Neural cell (in vitro differentiated cells): Measurements from ENCODE around the gene CYP11A1. TPM values are rescaled to one million over a fixed set of nuclear protein-coding genes. Genes with fewer than 3 reads are reported as not detected.

ENCODE experiments used
- H2AFZ ChIP-seq: fragments of 200-600, 300-800 bp; sonication (generic), shearing (Covaris generic); 2 replicates; pipeline ENCODE4 v1.6.0; 2014; ENCODE audit warnings: low read depth, mild to moderate bottlenecking, antibody characterized with exemption, low read length, moderate library complexity
- H3F3A ChIP-seq: fragments of 200-600 bp; shearing (Covaris generic); 2 replicates; pipeline ENCODE4 v1.6.1; 2016; ENCODE audit warnings: mild to moderate bottlenecking, moderate library complexity, mixed read lengths, antibody characterized with exemption, low read length; ENCODE audit not compliant: insufficient read depth, poor library complexity, severe bottlenecking
- H3K27ac ChIP-seq: fragments of 200-600, 300-800 bp; sonication (generic), shearing (Covaris generic); 2 replicates; pipeline ENCODE4 v1.5.1; 2014; ENCODE audit warnings: mild to moderate bottlenecking, low read length, moderate library complexity
- H3K27me3 ChIP-seq: fragments of 300-800, 200-600 bp; sonication (generic), shearing (Covaris generic); 2 replicates; pipeline ENCODE4 v1.6.0; 2014; ENCODE audit warnings: mild to moderate bottlenecking, low read depth, low read length, moderate library complexity; ENCODE audit not compliant: insufficient read depth
- H3K36me3 ChIP-seq: fragments of 300-800, 200-600 bp; sonication (generic), shearing (Covaris generic); 2 replicates; pipeline ENCODE4 v1.5.1; 2014; ENCODE audit warnings: mild to moderate bottlenecking, antibody characterized with exemption, low read length, moderate library complexity; ENCODE audit not compliant: insufficient read depth
- H3K4me2 ChIP-seq: fragments of 300-800, 200-600 bp; sonication (generic), shearing (Covaris generic); 2 replicates; pipeline ENCODE4 v1.6.0; 2014; ENCODE audit warnings: mild to moderate bottlenecking, low read length
- H3K4me3 ChIP-seq: fragments of 300-800, 200-600 bp; sonication (generic), shearing (Covaris generic); 2 replicates; pipeline ENCODE4 v1.5.1; 2014; ENCODE audit warnings: mild to moderate bottlenecking, low read length, moderate library complexity
- H3K79me2 ChIP-seq: fragments of 200-600 bp; shearing (Covaris generic); replicated peaks from 2 replicates; pipeline ENCODE4 v1.6.0; 2014; ENCODE audit warnings: mild to moderate bottlenecking, low read length, moderate library complexity; ENCODE audit not compliant: insufficient read depth
- H3K9ac ChIP-seq: fragments of 300-800, 200-600 bp; sonication (generic), shearing (Covaris generic); 2 replicates; pipeline ENCODE4 v1.6.1; 2016; ENCODE audit warnings: mild to moderate bottlenecking, low read length, mixed read lengths
- H3K9me2 ChIP-seq: fragments of 200-600 bp; shearing (Covaris generic); 2 replicates; pipeline ENCODE4 v1.6.1; 2016; ENCODE audit warnings: mild to moderate bottlenecking, low read length, mixed read lengths; ENCODE audit not compliant: insufficient read depth
- H3K9me3 ChIP-seq: fragments of 200-600, 300-800 bp; sonication (generic), shearing (Covaris generic); 2 replicates; pipeline ENCODE4 v1.6.1; 2016; ENCODE audit warnings: mild to moderate bottlenecking, mixed run types, low read length, moderate library complexity, mixed read lengths
- H4K20me1 ChIP-seq: fragments of 200-600 bp; shearing (Covaris generic); 2 replicates; pipeline ENCODE4 v1.6.1; 2016; ENCODE audit warnings: mild to moderate bottlenecking, mixed run types; ENCODE audit not compliant: insufficient read depth
- CTCF ChIP-seq: fragments of 450-650 bp; IDR thresholded peaks from 2 replicates; pipeline ENCODE4 v1.5.1; 2014; ENCODE audit warnings: antibody characterized with exemption, mild to moderate bottlenecking, moderate library complexity; ENCODE audit not compliant: poor library complexity, severe bottlenecking
- EP300 ChIP-seq: fragments of 450-650 bp; conservative IDR thresholded peaks from 2 replicates; pipeline ENCODE4 v1.6.1; 2014; ENCODE audit warnings: antibody characterized with exemption, mild to moderate bottlenecking, moderate library complexity; ENCODE audit not compliant: poor library complexity, severe bottlenecking
- MXI1 ChIP-seq: fragments of 450-650 bp; conservative IDR thresholded peaks from 2 replicates; pipeline ENCODE4 v1.6.1; 2014; ENCODE audit warnings: antibody characterized with exemption, mild to moderate bottlenecking; ENCODE audit not compliant: poor library complexity, severe bottlenecking
- POLR2AphosphoS5 ChIP-seq: IDR thresholded peaks from 2 replicates; pipeline ENCODE4 v1.6.1; 2012
- RAD21 ChIP-seq: fragments of 450-650 bp; conservative IDR thresholded peaks from 2 replicates; pipeline ENCODE4 v1.6.1; 2014; ENCODE audit warnings: antibody characterized with exemption, mild to moderate bottlenecking, moderate library complexity
- REST ChIP-seq: IDR thresholded peaks from 2 replicates; pipeline ENCODE4 v1.6.1; 2012; ENCODE audit warnings: borderline replicate concordance
- SMC3 ChIP-seq: fragments of 450-650 bp; conservative IDR thresholded peaks from 2 replicates; pipeline ENCODE4 v1.6.1; 2014; ENCODE audit warnings: antibody characterized with exemption, mild to moderate bottlenecking, moderate library complexity; ENCODE audit not compliant: poor library complexity
- TAF1 ChIP-seq: IDR thresholded peaks from 2 replicates; pipeline ENCODE4 v1.6.1; 2012; ENCODE audit warnings: low read depth
- polyA plus RNA-seq: library from polyadenylated mRNA; depleted of rRNA; stranded (reverse); fragments of >200 nt; gene quantifications from 2 replicates; pipeline ENCODE4 v1.2.3, GENCODE V29; 2014

The CYP11A1 gene
- polyA plus RNA-seq, 1 donor from 2014 or later = not detected

GRCh38 chr15:74345051-74345450 lies 22.4 kb downstream of the CYP11A1 start:
- H3K9me3 ChIP-seq = no peaks in the 10 kb centered on the region
- H3K27ac ChIP-seq = no peak overlapping the region
- no peaks in the 10 kb centered on the region for H4K20me1 ChIP-seq
- H3K27me3 ChIP-seq = no peaks in the 10 kb centered on the region
- no peaks in the 10 kb centered on the region for H3F3A ChIP-seq
- H3K9ac ChIP-seq = no peak overlapping the region
- no peak overlapping the region for H3K4me3 ChIP-seq
- H2AFZ ChIP-seq = no peak overlapping the region
- H3K9me2 ChIP-seq = no peaks in the 10 kb centered on the region
- no peak overlapping the region for H3K4me2 ChIP-seq
- no peaks in the 10 kb centered on the region for H3K36me3 ChIP-seq
- no peaks in the 10 kb centered on the region for H3K79me2 ChIP-seq
- TF ChIP-seq REST (no peak), POLR2AphosphoS5 (no peak), CTCF (no peak)

- H3K9me3 ChIP-seq = no peaks in the 10 kb centered on the region
- no peak overlapping the region for H3K9ac ChIP-seq
- TF ChIP-seq EP300 = no peak
- no peak for TF ChIP-seq TAF1
- H3K27ac ChIP-seq = no peak overlapping the region
- no peak overlapping the region for H3K4me2 ChIP-seq
- no peak overlapping the region for H3K4me3 ChIP-seq
- H3K9me2 ChIP-seq = no peaks in the 10 kb centered on the region
- no peaks in the 10 kb centered on the region for H3K79me2 ChIP-seq
- H3F3A ChIP-seq = no peaks in the 10 kb centered on the region
- no peak overlapping the region for H2AFZ ChIP-seq
- no peaks in the 10 kb centered on the region for H3K27me3 ChIP-seq
- H4K20me1 ChIP-seq = no peaks in the 10 kb centered on the region
- no peaks in the 10 kb centered on the region for H3K36me3 ChIP-seq
These were observed 23.7 kb downstream of the CYP11A1 start for GRCh38 chr15:74343797-74344127.

- Histone ChIP-seq H3K9me2 (no peaks in the 10 kb centered on the region), H3K4me3 (no peak overlapping the region), H3F3A (no peaks in the 10 kb centered on the region), H3K27me3 (no peaks in the 10 kb centered on the region), H2AFZ (no peak overlapping the region), H3K4me2 (no peak overlapping the region), H3K9ac (no peak overlapping the region), H3K9me3 (no peaks in the 10 kb centered on the region), H3K79me2 (no peaks in the 10 kb centered on the region), H3K36me3 (no peaks in the 10 kb centered on the region), H3K27ac (no peak overlapping the region), H4K20me1 (no peaks in the 10 kb centered on the region)
- TF ChIP-seq REST = no peak
- TF ChIP-seq MXI1 = no peak
- TF ChIP-seq CTCF = no peak
- TF ChIP-seq TAF1 = no peak
- TF ChIP-seq POLR2AphosphoS5 = no peak
- TF ChIP-seq RAD21 = no peak
- TF ChIP-seq SMC3 = no peak
These were observed 24.2 kb downstream of the CYP11A1 start for GRCh38 chr15:74343127-74343796.
